HepG2 (cell line): ENCODE measurements around the gene GPC6. TPM values are rescaled to one million over a fixed set of nuclear protein-coding genes. Genes with fewer than 3 reads are reported as not detected.
A peak's percentile ranks its signal among the peaks of the same experiment; 100 is the strongest.

Experiments
- CCAR2 ChIP-seq: fragments of 200-400 bp; formaldehyde crosslinking; optimal IDR thresholded peaks from 2 replicates; pipeline ENCODE3; 2018; ENCODE audit warnings: low read depth, mild to moderate bottlenecking, low read length, moderate library complexity
- IRF1 ChIP-seq: sonication (generic); formaldehyde crosslinking; IDR thresholded peaks from 2 replicates; pipeline ENCODE4 v1.4.0; 2020; ENCODE audit warnings: low read depth, mild to moderate bottlenecking, missing genetic modification reagents
- JARID2 ChIP-seq: sonication (generic); formaldehyde crosslinking; IDR thresholded peaks from 2 replicates; pipeline ENCODE4 v1.8.1; 2023; ENCODE audit warnings: missing genetic modification reagents, inconsistent platforms; ENCODE audit not compliant: insufficient replicate concordance
- MAF1 ChIP-seq: sonication (generic); formaldehyde crosslinking; IDR thresholded peaks from 2 replicates; pipeline ENCODE4 v1.5.0; 2020; ENCODE audit warnings: missing genetic modification reagents, borderline replicate concordance
- MEF2D ChIP-seq: sonication (generic); formaldehyde crosslinking; IDR thresholded peaks from 2 replicates; pipeline ENCODE4 v1.5.1; 2020; ENCODE audit warnings: mild to moderate bottlenecking, missing genetic modification reagents
- NFKB2 ChIP-seq: sonication (generic); formaldehyde crosslinking; IDR thresholded peaks from 2 replicates; pipeline ENCODE4 v1.4.0; 2020; ENCODE audit warnings: missing genetic modification reagents, borderline replicate concordance
- PHF21A ChIP-seq: sonication (generic); formaldehyde crosslinking; IDR thresholded peaks from 2 replicates; pipeline ENCODE4 v1.5.0; 2020; ENCODE audit warnings: mild to moderate bottlenecking, missing genetic modification reagents
- RNF2 ChIP-seq: fragments of 450-650 bp; conservative IDR thresholded peaks from 2 replicates; pipeline ENCODE4 v1.6.1; 2016; ENCODE audit warnings: low read depth
- TIGD3 ChIP-seq: sonication (generic); formaldehyde crosslinking; IDR thresholded peaks from 2 replicates; pipeline ENCODE4 v1.5.1; 2020; ENCODE audit warnings: mild to moderate bottlenecking, missing genetic modification reagents, borderline replicate concordance
- ZMAT3 ChIP-seq: sonication (generic); formaldehyde crosslinking; conservative IDR thresholded peaks from 2 replicates; pipeline ENCODE4 v1.7.0; 2021; ENCODE audit warnings: missing genetic modification reagents
- ZNF329 ChIP-seq: sonication (generic); formaldehyde crosslinking; IDR thresholded peaks from 2 replicates; pipeline ENCODE4 v1.9.0; 2021; ENCODE audit warnings: low read depth, mild to moderate bottlenecking, missing genetic modification reagents
- ZNF367 ChIP-seq: sonication (generic); formaldehyde crosslinking; IDR thresholded peaks from 2 replicates; pipeline ENCODE4 v1.4.0; 2020; ENCODE audit warnings: missing genetic modification reagents, borderline replicate concordance
- ZNF451 ChIP-seq: sonication (generic); formaldehyde crosslinking; IDR thresholded peaks from 2 replicates; pipeline ENCODE4 v1.5.0; 2020; ENCODE audit warnings: mild to moderate bottlenecking, missing genetic modification reagents
- ZNF577 ChIP-seq: sonication (generic); formaldehyde crosslinking; IDR thresholded peaks from 2 replicates; pipeline ENCODE4 v1.4.0; 2020; ENCODE audit warnings: mild to moderate bottlenecking, low read depth, missing genetic modification reagents, borderline replicate concordance
- polyA plus RNA-seq, 8 experiments: library from polyadenylated mRNA; depleted of rRNA in 3 of 8; stranded (reverse) in 7 of 8; unstranded in 1 of 8; fragments of >200 nt; fragmentation: Illumina TruSeq in 4 of 8; extraction: Trizol in 4 of 8; gene quantifications; 2 replicates each; pipeline versions ENCODE4 v1.2.1 to v1.2.3, GENCODE V29; 2011 to 2016; ENCODE audit warnings: low read depth in 4 of 8, missing spikeins in 1 of 8, mixed read lengths in 1 of 8; ENCODE audit not compliant: insufficient read depth in 1 of 8
- total RNA-seq, 5 experiments: library from RNA; depleted of rRNA; stranded (reverse); fragments of >200 nt; fragmentation: Illumina TruSeq; extraction: Trizol; gene quantifications; 2 replicates each; pipeline ENCODE4 v1.2.3, GENCODE V29; 2016; ENCODE audit warnings: low read depth in 1 of 5
- TF ChIP-seq, protein P1 (sequence below): sonication (generic); formaldehyde crosslinking; IDR thresholded peaks from 2 replicates; pipeline ENCODE4 v1.5.1; 2020; ENCODE audit warnings: mild to moderate bottlenecking, missing genetic modification reagents, borderline replicate concordance
- TF ChIP-seq, protein P2 (sequence below): sonication (generic); IDR thresholded peaks from 2 replicates; pipeline ENCODE4 v1.6.1; 2016; ENCODE audit warnings: low read depth, borderline replicate concordance

Gene GPC6
- total and polyA plus RNA-seq, 2 of the 13 experiments (the other 11 are each of a cell fraction or from before 2014, with no cell fraction given): 24.5 to 33.9 TPM

GRCh38 chr13:94291631-94292322 is 1065.2 kb downstream of the GPC6 start (continued):
- TF ChIP-seq, protein P1, sequence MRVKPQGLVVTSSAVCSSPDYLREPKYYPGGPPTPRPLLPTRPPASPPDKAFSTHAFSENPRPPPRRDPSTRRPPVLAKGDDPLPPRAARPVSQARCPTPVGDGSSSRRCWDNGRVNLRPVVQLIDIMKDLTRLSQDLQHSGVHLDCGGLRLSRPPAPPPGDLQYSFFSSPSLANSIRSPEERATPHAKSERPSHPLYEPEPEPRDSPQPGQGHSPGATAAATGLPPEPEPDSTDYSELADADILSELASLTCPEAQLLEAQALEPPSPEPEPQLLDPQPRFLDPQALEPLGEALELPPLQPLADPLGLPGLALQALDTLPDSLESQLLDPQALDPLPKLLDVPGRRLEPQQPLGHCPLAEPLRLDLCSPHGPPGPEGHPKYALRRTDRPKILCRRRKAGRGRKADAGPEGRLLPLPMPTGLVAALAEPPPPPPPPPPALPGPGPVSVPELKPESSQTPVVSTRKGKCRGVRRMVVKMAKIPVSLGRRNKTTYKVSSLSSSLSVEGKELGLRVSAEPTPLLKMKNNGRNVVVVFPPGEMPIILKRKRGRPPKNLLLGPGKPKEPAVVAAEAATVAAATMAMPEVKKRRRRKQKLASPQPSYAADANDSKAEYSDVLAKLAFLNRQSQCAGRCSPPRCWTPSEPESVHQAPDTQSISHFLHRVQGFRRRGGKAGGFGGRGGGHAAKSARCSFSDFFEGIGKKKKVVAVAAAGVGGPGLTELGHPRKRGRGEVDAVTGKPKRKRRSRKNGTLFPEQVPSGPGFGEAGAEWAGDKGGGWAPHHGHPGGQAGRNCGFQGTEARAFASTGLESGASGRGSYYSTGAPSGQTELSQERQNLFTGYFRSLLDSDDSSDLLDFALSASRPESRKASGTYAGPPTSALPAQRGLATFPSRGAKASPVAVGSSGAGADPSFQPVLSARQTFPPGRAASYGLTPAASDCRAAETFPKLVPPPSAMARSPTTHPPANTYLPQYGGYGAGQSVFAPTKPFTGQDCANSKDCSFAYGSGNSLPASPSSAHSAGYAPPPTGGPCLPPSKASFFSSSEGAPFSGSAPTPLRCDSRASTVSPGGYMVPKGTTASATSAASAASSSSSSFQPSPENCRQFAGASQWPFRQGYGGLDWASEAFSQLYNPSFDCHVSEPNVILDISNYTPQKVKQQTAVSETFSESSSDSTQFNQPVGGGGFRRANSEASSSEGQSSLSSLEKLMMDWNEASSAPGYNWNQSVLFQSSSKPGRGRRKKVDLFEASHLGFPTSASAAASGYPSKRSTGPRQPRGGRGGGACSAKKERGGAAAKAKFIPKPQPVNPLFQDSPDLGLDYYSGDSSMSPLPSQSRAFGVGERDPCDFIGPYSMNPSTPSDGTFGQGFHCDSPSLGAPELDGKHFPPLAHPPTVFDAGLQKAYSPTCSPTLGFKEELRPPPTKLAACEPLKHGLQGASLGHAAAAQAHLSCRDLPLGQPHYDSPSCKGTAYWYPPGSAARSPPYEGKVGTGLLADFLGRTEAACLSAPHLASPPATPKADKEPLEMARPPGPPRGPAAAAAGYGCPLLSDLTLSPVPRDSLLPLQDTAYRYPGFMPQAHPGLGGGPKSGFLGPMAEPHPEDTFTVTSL (CRISPR knock-in tag): peak; percentile 99
- TF ChIP-seq IRF1 (CRISPR knock-in tag): no peak
- TF ChIP-seq ZMAT3 (CRISPR knock-in tag): peak; percentile 45; the same call in 1 of the 2 replicates
- no peak for TF ChIP-seq TIGD3
- no peak for TF ChIP-seq CCAR2
- no peak for TF ChIP-seq RNF2
- TF ChIP-seq PHF21A (CRISPR knock-in tag): peak; percentile 82
- peak; percentile 97 for TF ChIP-seq MEF2D (CRISPR knock-in tag)
- TF ChIP-seq ZNF451 (CRISPR knock-in tag): no peak
- TF ChIP-seq, protein P2, sequence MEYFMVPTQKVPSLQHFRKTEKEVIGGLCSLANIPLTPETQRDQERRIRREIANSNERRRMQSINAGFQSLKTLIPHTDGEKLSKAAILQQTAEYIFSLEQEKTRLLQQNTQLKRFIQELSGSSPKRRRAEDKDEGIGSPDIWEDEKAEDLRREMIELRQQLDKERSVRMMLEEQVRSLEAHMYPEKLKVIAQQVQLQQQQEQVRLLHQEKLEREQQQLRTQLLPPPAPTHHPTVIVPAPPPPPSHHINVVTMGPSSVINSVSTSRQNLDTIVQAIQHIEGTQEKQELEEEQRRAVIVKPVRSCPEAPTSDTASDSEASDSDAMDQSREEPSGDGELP: peak; percentile 64; the same call in 1 of the 2 replicates
- TF ChIP-seq ZNF577: no peak
- TF ChIP-seq ZNF367: no peak
- no peak for TF ChIP-seq JARID2 (CRISPR knock-in tag)
- no peak for TF ChIP-seq MAF1
- no peak for TF ChIP-seq NFKB2 (CRISPR knock-in tag)
- no peak for TF ChIP-seq ZNF329 (CRISPR knock-in tag)
